Fibroblast of mammary gland (primary cell): Measurements from ENCODE around the gene KRT31.

Experiments
- DNase-seq: peaks from one replicate; pipeline ENCODE4 v3.0.0-alpha.2; 2010; ENCODE audit warnings: low read depth
- H3K4me3 ChIP-seq: 2 replicates; pipeline ENCODE4 v1.5.1; 2011; ENCODE audit warnings: low read depth, mild to moderate bottlenecking, low read length, moderate library complexity; ENCODE audit not compliant: control insufficient read depth
- TF ChIP-seq, protein P1 (sequence below): conservative IDR thresholded peaks from 2 replicates; pipeline ENCODE4 v1.5.1; 2011; ENCODE audit warnings: low read depth, low read length, inconsistent platforms; ENCODE audit not compliant: control insufficient read depth, insufficient read depth

KRT31 gene

DNA sequence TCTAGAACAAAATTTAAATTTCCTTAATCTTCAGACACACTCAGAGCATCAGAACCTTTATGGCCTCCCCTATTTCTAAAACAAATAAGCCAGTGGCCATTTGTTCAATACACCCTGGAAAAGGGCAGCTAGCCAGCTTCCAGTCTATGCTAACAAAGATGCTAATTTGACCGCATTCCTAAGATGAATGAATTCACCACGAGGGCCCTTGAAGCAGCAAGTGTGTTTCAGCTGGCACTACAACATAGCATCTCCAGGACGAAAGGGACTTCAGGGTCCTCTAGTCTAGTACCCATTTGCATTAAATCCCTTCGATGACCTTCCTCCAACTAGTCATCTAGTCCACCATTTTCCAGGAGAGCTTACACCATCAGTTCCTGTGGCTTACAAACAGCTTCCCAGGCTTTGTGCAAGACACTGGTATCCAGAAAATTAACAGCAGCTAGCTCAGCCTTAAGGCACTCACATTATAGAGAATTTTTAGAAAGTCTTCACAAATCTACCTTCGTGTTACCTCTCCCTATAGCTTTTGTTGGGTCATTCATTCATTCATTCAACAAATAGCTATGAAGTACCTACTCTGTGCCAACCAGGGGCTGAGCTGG lies 16.0 kb upstream of the KRT31 start:
- no peak overlapping the region for H3K4me3 ChIP-seq
- no peak for DNase-seq
- TF ChIP-seq, protein P1, sequence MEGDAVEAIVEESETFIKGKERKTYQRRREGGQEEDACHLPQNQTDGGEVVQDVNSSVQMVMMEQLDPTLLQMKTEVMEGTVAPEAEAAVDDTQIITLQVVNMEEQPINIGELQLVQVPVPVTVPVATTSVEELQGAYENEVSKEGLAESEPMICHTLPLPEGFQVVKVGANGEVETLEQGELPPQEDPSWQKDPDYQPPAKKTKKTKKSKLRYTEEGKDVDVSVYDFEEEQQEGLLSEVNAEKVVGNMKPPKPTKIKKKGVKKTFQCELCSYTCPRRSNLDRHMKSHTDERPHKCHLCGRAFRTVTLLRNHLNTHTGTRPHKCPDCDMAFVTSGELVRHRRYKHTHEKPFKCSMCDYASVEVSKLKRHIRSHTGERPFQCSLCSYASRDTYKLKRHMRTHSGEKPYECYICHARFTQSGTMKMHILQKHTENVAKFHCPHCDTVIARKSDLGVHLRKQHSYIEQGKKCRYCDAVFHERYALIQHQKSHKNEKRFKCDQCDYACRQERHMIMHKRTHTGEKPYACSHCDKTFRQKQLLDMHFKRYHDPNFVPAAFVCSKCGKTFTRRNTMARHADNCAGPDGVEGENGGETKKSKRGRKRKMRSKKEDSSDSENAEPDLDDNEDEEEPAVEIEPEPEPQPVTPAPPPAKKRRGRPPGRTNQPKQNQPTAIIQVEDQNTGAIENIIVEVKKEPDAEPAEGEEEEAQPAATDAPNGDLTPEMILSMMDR: no peak

- H3K4me3 ChIP-seq: no peak overlapping the region
- DNase-seq: no peak
- TF ChIP-seq, protein P1: no peak
These were observed 13.8 kb upstream of the KRT31 start for GRCh38 chr17:41411072-41411840.

- H3K4me3 ChIP-seq: no peak overlapping the region
- DNase-seq: no peak
- TF ChIP-seq, protein P1: no peak
These were observed 9.8 kb upstream of the KRT31 start for GRCh38 chr17:41407226-41407625.

GRCh38 chr17:41406205-41406604 lies 8.8 kb upstream of the KRT31 start:
- TF ChIP-seq, protein P1: no peak
- DNase-seq: no peak
- H3K4me3 ChIP-seq: no peak overlapping the region

DNA sequence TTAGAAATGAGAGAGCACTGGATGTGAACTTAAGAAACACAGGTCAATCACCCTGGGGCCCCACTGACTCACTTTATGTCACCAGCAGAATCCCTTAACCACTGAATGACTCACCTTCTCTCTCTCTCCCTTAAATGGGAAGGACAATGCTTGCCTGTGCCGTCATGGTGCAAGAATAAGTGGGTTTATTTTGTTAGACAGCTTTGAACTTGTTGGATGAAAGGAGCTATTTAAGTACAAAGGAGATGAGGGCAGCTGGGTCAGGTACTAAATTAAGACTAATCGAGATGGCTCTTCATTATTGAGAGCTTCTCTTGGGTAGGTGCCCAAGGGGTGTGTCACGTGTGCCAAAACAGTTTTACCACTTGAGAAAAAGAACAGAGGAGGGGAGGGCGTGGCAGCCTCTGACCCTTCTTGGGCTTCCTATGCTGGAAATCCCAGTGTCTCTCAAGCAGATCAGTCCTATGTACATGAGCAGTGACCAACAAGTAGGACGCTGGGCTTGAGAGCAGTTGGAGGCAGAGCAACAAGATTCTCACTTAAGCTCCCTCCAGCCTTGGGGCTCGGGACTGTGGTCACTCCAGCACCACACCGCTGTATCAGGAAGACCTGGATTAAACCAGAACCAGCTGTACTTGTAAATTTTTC lies 6.7 kb upstream of the KRT31 start:
- H3K4me3 ChIP-seq: no peak overlapping the region
- peak; percentile 97 for DNase-seq
- TF ChIP-seq, protein P1: no peak

- TF ChIP-seq, protein P1: no peak
- DNase-seq: no peak
- no peak overlapping the region for H3K4me3 ChIP-seq
These were observed 6.1 kb upstream of the KRT31 start for GRCh38 chr17:41403404-41404023.
